ENCODE data around the gene FLT1. TPM values are rescaled to one million over a fixed set of nuclear protein-coding genes. Genes with fewer than 3 reads are reported as not detected.
A peak's percentile ranks its signal among the peaks of the same experiment; 100 is the strongest.

FLT1 gene
- polyA plus RNA-seq, 3 donors from 2014 or later: not detected

- Mint-ChIP-seq H3K4me3 (no peak overlapping the region), H3K27me3 (ENCODE audit: low read depth in 3 of 3) (peaks cover 0 to 2% (median 1%) of the 10 kb centered on the region in 3 donors), H3K27ac (no peak overlapping the region), H3K9me3 (no peaks in the 10 kb centered on the region), H3K36me3 (no peaks in the 10 kb centered on the region), H3K4me1 (peaks cover 10 to 14% of the 10 kb centered on the region in 2 donors)
- DNase-seq: no peak
Observed at GRCh38 chr13:28387740-28388501, 107.0 kb downstream of the FLT1 start.

GRCh38 chr13:28385362-28385761 is 109.6 kb downstream of the FLT1 start:
- no peak for DNase-seq
- peaks cover 0 to 3% (median 1%) of the 10 kb centered on the region in 3 donors for H3K27me3 Mint-ChIP-seq (ENCODE audit: low read depth in 3 of 3)
- peaks cover 0 to 4% (median 0%) of the 10 kb centered on the region in 3 donors for H3K36me3 Mint-ChIP-seq
- H3K4me3 Mint-ChIP-seq: no peak overlapping the region
- peaks cover 10 to 14% of the 10 kb centered on the region in 2 donors for H3K4me1 Mint-ChIP-seq
- no peaks in the 10 kb centered on the region for H3K9me3 Mint-ChIP-seq
- no peak overlapping the region for H3K27ac Mint-ChIP-seq

DNA sequence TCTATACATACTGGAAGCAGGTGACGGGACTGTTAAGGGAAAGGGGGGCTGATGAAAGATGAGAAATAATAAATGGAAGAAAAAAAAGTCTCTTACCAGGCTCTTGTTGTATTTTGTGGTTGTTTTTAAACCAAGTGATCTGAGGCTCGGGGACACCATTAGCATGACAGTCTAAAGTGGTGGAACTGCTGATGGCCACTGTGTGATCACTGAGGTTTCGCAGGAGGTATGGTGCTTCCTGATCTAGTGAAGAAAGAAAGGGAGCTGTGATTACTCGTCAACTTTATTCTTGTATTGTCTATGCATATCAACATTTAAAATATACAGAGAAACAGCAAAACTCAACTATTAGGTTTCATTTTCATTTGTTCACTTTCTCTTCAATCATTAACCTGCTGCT is 110.1 kb downstream of the FLT1 start:
- Mint-ChIP-seq H3K4me3 (peak overlapping the region; percentile 67 to 78 (median 68)), H3K27me3 (ENCODE audit: low read depth in 3 of 3) (peaks cover 0 to 5% (median 1%) of the 10 kb centered on the region in 3 donors), H3K27ac (peak overlapping the region in 4 of 6 donors; percentile 9 to 72 (median 54)), H3K4me1 (peaks cover 10 to 14% of the 10 kb centered on the region in 2 donors), H3K36me3 (peaks cover 0 to 4% (median 0%) of the 10 kb centered on the region in 3 donors), H3K9me3 (no peaks in the 10 kb centered on the region)
- DNase-seq: peak; percentile 17 to 36 (median 25)

DNA sequence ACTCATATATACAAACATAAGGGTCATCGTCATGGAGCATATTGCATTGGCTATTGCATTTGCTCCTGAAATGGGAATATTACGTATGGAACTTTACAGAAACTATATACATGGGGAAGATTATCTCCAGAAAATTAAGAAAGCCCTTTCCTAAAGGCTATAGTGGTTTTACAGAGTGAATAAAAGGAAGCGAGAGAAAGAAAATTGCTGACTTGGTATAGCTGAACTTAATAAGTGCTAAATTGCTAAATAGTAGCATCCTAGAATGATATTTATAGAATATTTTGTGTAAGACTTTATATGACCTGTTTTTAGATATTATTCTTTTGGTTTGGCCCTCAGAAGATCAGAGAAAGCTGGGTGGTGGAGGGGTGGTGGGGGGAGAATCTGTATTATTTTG is 114.6 kb downstream of the FLT1 start:
- Mint-ChIP-seq H3K9me3 (no peaks in the 10 kb centered on the region), H3K27ac (no peak overlapping the region), H3K4me1 (peaks cover 9 to 12% of the 10 kb centered on the region in 2 donors), H3K4me3 (no peak overlapping the region), H3K27me3 (ENCODE audit: low read depth in 3 of 3) (peaks cover 1 to 5% (median 5%) of the 10 kb centered on the region in 3 donors), H3K36me3 (peaks cover 0 to 4% (median 0%) of the 10 kb centered on the region in 3 donors)
- no peak for DNase-seq

DNA sequence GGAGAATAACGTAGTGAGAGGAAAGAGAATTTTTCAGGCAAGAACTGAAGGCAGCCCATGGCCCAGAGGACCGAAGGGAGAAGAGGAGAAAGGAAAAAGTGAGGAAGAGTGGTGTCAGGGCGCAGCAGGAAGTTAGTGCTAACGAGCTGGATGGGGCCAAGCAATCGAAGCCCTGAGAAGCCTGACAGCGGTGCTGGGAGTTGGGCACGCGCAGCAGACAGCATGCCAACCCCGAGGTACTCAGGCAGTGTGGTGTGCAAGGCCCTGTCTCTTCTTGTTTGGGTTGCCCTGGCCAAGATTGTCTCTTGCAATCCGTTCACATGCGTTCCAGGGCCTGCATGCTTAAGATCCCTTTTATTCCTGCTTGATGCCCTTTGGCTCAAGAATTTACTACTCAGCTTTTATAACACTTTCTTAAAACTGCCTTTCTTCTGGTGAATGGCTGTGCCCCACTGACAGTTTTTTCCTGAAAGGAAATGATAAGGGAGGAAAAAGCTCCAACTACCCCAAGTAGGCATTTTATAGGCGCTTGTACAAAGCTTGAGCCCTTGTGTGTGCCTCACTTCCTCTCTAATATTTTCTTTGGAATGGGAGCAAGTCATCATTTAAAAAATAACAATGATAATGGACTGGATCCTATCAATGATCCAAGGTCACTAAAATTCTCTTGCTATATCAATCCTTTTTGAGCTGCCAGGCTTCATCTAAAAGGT is 115.4 kb downstream of the FLT1 start:
- Mint-ChIP-seq H3K36me3 (peaks cover 0 to 4% (median 0%) of the 10 kb centered on the region in 3 donors), H3K4me3 (no peak overlapping the region), H3K9me3 (no peaks in the 10 kb centered on the region), H3K4me1 (peaks cover 3 to 5% of the 10 kb centered on the region in 2 donors), H3K27ac (no peak overlapping the region), H3K27me3 (ENCODE audit: low read depth in 3 of 3) (peaks cover 0 to 5% (median 5%) of the 10 kb centered on the region in 3 donors)
- DNase-seq: no peak

DNA sequence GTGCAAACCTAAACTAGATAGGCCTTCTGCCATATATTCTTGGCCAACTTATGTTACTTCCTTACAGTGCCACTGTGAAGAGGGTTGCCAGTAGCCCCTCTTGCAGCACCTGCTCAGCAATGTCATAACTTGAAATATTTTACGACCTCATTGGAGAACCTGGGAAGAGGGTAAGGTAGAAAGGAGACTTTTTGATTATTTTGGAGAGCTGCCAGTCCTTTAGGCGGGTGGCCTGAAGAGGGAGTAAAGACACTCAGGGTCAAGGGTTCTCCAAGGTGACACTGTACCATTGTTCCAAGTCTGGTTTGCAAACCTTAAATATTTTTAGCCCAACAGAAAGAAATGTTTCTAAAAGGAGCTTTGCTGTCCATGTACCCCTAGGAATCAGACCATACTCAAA is 118.3 kb downstream of the FLT1 start:
- no peak overlapping the region for H3K4me3 Mint-ChIP-seq
- no peak overlapping the region for H3K27ac Mint-ChIP-seq
- peaks cover 0 to 8% (median 2%) of the 10 kb centered on the region in 3 donors for H3K27me3 Mint-ChIP-seq (ENCODE audit: low read depth in 3 of 3)
- no peak for DNase-seq
- H3K4me1 Mint-ChIP-seq: no peaks in the 10 kb centered on the region
- H3K36me3 Mint-ChIP-seq: no peaks in the 10 kb centered on the region
- H3K9me3 Mint-ChIP-seq: no peaks in the 10 kb centered on the region

DNA sequence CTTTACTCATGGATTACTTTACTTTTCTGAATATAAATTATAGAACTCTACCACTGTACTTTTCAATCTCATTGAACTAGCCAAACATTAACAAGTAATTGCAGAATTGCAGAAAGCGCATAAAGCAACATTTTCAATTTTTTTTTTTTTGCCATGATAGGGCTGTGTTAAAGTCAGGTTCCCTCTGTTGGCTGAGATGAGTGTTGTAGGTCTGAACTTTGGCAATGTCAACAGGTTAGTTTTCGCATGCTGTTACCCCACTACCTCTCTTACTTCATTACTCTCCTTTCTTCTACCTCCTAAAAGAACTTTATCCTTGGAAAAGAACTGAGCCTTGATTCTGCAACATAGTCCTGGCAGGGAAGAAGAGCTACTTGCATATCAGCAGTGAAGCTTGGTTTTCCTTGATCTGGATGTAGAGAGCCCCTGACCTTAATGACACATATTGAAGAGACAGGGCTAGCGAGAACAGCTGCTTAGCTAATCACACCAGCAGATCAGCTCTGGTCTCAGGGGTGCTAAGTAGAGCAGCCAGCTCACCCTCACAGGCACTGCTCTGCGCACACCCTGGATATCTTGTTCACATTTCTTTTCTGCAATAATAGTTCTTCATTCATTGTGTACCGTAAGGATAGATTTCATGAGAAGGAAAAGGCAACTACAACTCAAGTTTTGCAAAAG is 119.5 kb downstream of the FLT1 start:
- no peaks in the 10 kb centered on the region for H3K9me3 Mint-ChIP-seq
- peaks cover 0 to 8% (median 2%) of the 10 kb centered on the region in 3 donors for H3K27me3 Mint-ChIP-seq (ENCODE audit: low read depth in 3 of 3)
- no peak for DNase-seq
- no peak overlapping the region for H3K4me3 Mint-ChIP-seq
- H3K27ac Mint-ChIP-seq: no peak overlapping the region
- H3K36me3 Mint-ChIP-seq: no peaks in the 10 kb centered on the region
- no peaks in the 10 kb centered on the region for H3K4me1 Mint-ChIP-seq

DNA sequence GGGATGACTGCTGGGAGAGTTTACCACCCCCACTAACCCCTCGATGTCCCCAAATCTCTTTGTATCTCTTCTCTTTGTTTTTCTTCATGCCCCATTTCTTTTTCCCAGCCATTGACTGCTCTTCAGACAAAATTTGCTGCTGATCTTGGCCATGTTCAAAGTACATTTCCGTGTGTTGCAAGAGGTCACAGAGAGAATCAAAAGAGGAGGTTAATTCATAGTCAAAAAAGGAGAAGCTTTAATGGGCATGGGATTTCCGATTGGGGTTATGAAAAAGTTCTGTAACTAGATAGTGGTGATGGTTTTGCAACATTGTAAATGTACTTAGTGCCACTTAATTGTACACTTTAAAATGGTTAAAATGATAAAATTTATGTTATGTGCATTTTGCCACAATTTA is 121.1 kb downstream of the FLT1 start:
- Mint-ChIP-seq H3K9me3 (no peaks in the 10 kb centered on the region), H3K36me3 (no peaks in the 10 kb centered on the region), H3K4me1 (no peaks in the 10 kb centered on the region), H3K27ac (no peak overlapping the region), H3K4me3 (no peak overlapping the region), H3K27me3 (ENCODE audit: low read depth in 3 of 3) (peaks cover 0 to 6% (median 0%) of the 10 kb centered on the region in 3 donors)
- DNase-seq: no peak

DNA sequence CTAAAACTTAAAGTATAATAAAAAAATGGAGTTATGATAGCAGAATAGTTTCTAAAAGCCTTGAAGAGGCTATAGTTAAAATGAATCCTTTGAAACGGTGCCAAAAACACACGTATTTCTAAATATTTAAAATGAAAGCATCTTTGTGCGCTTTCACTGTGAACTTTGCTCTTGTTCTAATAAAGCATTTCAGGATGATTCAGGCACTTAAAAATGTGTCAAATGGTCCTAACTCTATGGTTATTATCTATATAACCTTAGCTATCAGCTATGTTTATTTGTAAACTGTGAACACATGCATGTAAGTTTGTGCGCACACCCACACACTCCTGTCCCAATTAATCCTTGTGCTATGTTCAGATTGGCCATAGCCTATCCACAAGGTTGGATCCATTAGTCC is 124.5 kb downstream of the FLT1 start:
- no peak overlapping the region for H3K4me3 Mint-ChIP-seq
- peaks cover 0 to 3% (median 0%) of the 10 kb centered on the region in 3 donors for H3K27me3 Mint-ChIP-seq (ENCODE audit: low read depth in 3 of 3)
- no peak for DNase-seq
- H3K27ac Mint-ChIP-seq: no peak overlapping the region
- no peaks in the 10 kb centered on the region for H3K4me1 Mint-ChIP-seq
- peaks cover 0 to 4% (median 0%) of the 10 kb centered on the region in 3 donors for H3K36me3 Mint-ChIP-seq
- H3K9me3 Mint-ChIP-seq: peaks cover 0 to 2% (median 0%) of the 10 kb centered on the region in 6 donors

GRCh38 chr13:28358708-28359107 is 136.2 kb downstream of the FLT1 start:
- Mint-ChIP-seq H3K27me3 (ENCODE audit: low read depth in 3 of 3) (no peaks in the 10 kb centered on the region), H3K9me3 (no peaks in the 10 kb centered on the region), H3K27ac (peak overlapping the region; percentile 0 to 89 (median 43)), H3K4me1 (peaks cover 44 to 46% of the 10 kb centered on the region in 2 donors), H3K4me3 (no peak overlapping the region), H3K36me3 (no peaks in the 10 kb centered on the region)
- no peak for DNase-seq

GRCh38 chr13:28357911-28358433 is 137.0 kb downstream of the FLT1 start:
- peak overlapping the region; percentile 21 to 89 (median 79) for H3K27ac Mint-ChIP-seq
- H3K4me1 Mint-ChIP-seq: peaks cover 47 to 49% of the 10 kb centered on the region in 2 donors
- no peaks in the 10 kb centered on the region for H3K27me3 Mint-ChIP-seq (ENCODE audit: low read depth in 3 of 3)
- no peaks in the 10 kb centered on the region for H3K36me3 Mint-ChIP-seq
- DNase-seq: peak in 2 of 3 donors; percentile 11 to 13
- H3K9me3 Mint-ChIP-seq: no peaks in the 10 kb centered on the region
- H3K4me3 Mint-ChIP-seq: peak overlapping the region; percentile 28 to 69 (median 60)

- Mint-ChIP-seq H3K27me3 (ENCODE audit: low read depth in 3 of 3) (no peaks in the 10 kb centered on the region), H3K9me3 (no peaks in the 10 kb centered on the region), H3K4me3 (peak overlapping the region; percentile 9 to 69 (median 42)), H3K27ac (peak overlapping the region; percentile 21 to 89 (median 79)), H3K4me1 (peaks cover 49% of the 10 kb centered on the region in 2 donors), H3K36me3 (no peaks in the 10 kb centered on the region)
- DNase-seq: no peak
Observed at GRCh38 chr13:28357247-28357825, 137.6 kb downstream of the FLT1 start.

GRCh38 chr13:28356561-28357021 is 138.3 kb downstream of the FLT1 start:
- no peak for DNase-seq
- no peaks in the 10 kb centered on the region for H3K27me3 Mint-ChIP-seq (ENCODE audit: low read depth in 3 of 3)
- no peaks in the 10 kb centered on the region for H3K36me3 Mint-ChIP-seq
- peak overlapping the region in 1 of 6 donors; percentile 10 for H3K27ac Mint-ChIP-seq
- H3K9me3 Mint-ChIP-seq: no peaks in the 10 kb centered on the region
- H3K4me1 Mint-ChIP-seq: peaks cover 49% of the 10 kb centered on the region in 2 donors
- no peak overlapping the region for H3K4me3 Mint-ChIP-seq

Data from immature natural killer cell (primary cell).